ENCODE measurements around the gene BRAT1.

Gene BRAT1

GRCh38 chr7:2503056-2503941 is 52.0 kb downstream of the BRAT1 start:
- no peak overlapping the region for H3K4me3 ChIP-seq (ENCODE audit: low read length)
- no peak for TF ChIP-seq CTCF (conservative IDR thresholded peaks at IDR 0.05; ENCODE audit: low read depth, low read length)
- no peak for DNase-seq (ENCODE audit: low read depth)

DNA sequence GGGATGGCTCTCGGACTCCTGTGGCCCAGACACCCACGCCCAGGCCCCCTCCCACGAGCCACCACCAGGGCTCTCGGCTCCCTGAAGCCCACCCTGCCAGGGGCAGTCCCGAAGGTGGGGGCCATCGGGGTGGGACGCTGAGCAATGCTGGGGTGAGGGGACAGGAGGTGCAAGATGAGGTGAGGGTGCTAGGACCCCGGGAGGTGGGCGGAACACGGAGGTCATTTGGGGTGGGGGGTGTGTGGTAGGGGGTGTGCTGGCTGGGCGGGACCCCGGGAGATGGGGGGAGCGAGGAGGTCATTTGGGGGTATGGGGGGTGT is 52.7 kb downstream of the BRAT1 start:
- no peak overlapping the region for H3K4me3 ChIP-seq (ENCODE audit: low read length)
- no peak for DNase-seq (ENCODE audit: low read depth)
- no peak for TF ChIP-seq CTCF (conservative IDR thresholded peaks at IDR 0.05; ENCODE audit: low read depth, low read length)

DNA sequence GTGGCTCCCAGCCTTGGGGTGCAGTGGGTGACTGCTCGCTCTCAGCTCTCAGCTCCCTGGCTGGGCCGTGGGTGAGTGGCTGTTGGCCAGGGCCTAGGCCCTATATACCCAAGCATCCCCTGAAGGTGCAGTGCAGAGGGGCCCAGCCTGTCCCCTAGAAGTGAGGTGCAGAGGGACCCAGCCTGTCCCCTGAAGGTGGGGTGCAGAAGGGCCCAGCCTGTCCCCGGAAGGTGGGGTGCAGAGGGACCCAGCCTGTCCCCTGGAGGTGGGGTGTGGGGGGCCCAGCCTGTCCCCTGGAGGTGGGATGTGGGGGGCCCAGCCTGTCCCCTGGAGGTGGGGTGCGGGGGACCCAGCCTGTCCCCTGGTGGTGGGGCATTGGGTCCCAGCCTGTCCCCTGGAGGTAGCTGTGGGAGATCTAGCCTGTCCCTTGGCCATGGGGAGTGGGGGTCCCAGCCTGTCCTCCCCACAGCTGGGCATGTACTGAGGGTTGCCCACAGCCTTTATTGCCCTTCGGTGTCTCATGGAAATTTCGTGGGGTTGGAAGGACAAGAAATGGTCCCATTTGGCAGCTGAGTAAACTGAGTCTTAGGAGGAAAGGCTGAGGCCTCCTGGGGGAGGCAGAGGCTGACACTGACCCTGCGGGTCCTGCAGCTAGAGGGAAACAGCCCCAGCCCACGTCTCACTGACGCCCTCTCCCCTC is 53.2 kb downstream of the BRAT1 start:
- TF ChIP-seq CTCF (conservative IDR thresholded peaks at IDR 0.05; ENCODE audit: low read depth, low read length) = no peak
- DNase-seq (ENCODE audit: low read depth) = no peak
- H3K4me3 ChIP-seq (ENCODE audit: low read length) = no peak overlapping the region

- no peak for TF ChIP-seq CTCF (conservative IDR thresholded peaks at IDR 0.05; ENCODE audit: low read depth, low read length)
- no peak for DNase-seq (ENCODE audit: low read depth)
- H3K4me3 ChIP-seq (ENCODE audit: low read length) = no peak overlapping the region
Measured at GRCh38 chr7:2500701-2501100, 54.6 kb downstream of the BRAT1 start.

GRCh38 chr7:2499719-2500430 is 55.4 kb downstream of the BRAT1 start:
- no peak overlapping the region for H3K4me3 ChIP-seq (ENCODE audit: low read length)
- no peak for DNase-seq (ENCODE audit: low read depth)
- TF ChIP-seq CTCF (conservative IDR thresholded peaks at IDR 0.05; ENCODE audit: low read depth, low read length) = no peak

GRCh38 chr7:2499181-2499580 is 56.1 kb downstream of the BRAT1 start:
- no peak for DNase-seq (ENCODE audit: low read depth)
- H3K4me3 ChIP-seq (ENCODE audit: low read length) = no peak overlapping the region
- TF ChIP-seq CTCF (conservative IDR thresholded peaks at IDR 0.05; ENCODE audit: low read depth, low read length) = no peak
